K562 (cell line): ENCODE measurements around the gene DENND2C. TPM values are rescaled to one million over a fixed set of nuclear protein-coding genes. Genes with fewer than 3 reads are reported as not detected.
A peak's percentile ranks its signal among the peaks of the same experiment; 100 is the strongest.

Experiments
- ATAC-seq: fragments of 200-7000 bp; cut with Tn5 transposase; 3 replicates; pipeline ENCODE4 v1.9.1; 2020; ENCODE audit warnings: moderate library complexity
- BruUV-seq: library from RNA; stranded (reverse); fragments of 400-500 nt; replicated peaks from 2 replicates; lab custom pipeline; 2021; lab: Mats Ljungman, UMichigan
- CTCF ChIA-PET: fragments of 300-600 bp; formaldehyde crosslinking; extraction: SDS; loops from one replicate; lab custom pipeline; 2021; ENCODE audit warnings: low intra/inter-chr PET ratio; lab: Yijun Ruan, JAX
- POLR2A ChIA-PET: fragments of 300-600, 350-650 bp; sonication (Branson Sonifier 250); formaldehyde crosslinking; extraction: SDS; loops from one replicate; lab custom pipeline; 2021; ENCODE audit warnings: antibody characterized with exemption, inconsistent platforms; lab: Yijun Ruan, JAX
- DNase-seq, 4 experiments: peaks; one replicate each; pipeline versions ENCODE4 v3.0.0 to v3.0.0-alpha.2; 2011 to 2018; ENCODE audit warnings: low spot score in 3 of 4, mixed read lengths in 3 of 4; ENCODE audit errors: extremely low read depth in 1 of 4
- FAIRE-seq: peaks from 2 replicates; lab custom pipeline; 2011; peaks lifted over from hg19 to GRCh38; lab: Jason Lieb, UNC
- H2AFZ ChIP-seq: 2 replicates; pipeline ENCODE4 v1.6.0; 2011; ENCODE audit warnings: low read depth, low read length, control low read depth, inconsistent platforms
- H3K27ac ChIP-seq: fragments of 200-600 bp; 3 replicates; pipeline ENCODE4 v1.8.0; 2011; ENCODE audit warnings: low read depth, mild to moderate bottlenecking, control low read depth, inconsistent platforms, low read length, moderate library complexity, mixed read lengths; ENCODE audit errors: extremely low read depth
- H3K27me3 ChIP-seq, 2 experiments: fragments of 300-600 bp in 1 of 2; 2 replicates in 1 of 2; 3 replicates in 1 of 2; pipeline versions ENCODE4 v1.6.0 to v1.8.0; 2011; ENCODE audit warnings: inconsistent platforms in 2 of 2, low read length in 2 of 2, mild to moderate bottlenecking in 1 of 2, mixed read lengths in 1 of 2, moderate library complexity in 1 of 2; ENCODE audit not compliant: control insufficient read depth in 2 of 2, insufficient read depth in 2 of 2
- H3K36me3 ChIP-seq: fragments of 300-600 bp; 3 replicates; pipeline ENCODE4 v1.8.0; 2011; ENCODE audit warnings: mild to moderate bottlenecking, low read length, inconsistent platforms; ENCODE audit not compliant: control insufficient read depth, insufficient read depth
- H3K4me1 ChIP-seq, 2 experiments: fragments of 200-600 bp in 1 of 2; replicated peaks in 1 of 2; 2 replicates in 1 of 2; 3 replicates in 1 of 2; pipeline versions ENCODE4 v1.5.1 to v1.8.0; 2011; ENCODE audit warnings: inconsistent platforms in 2 of 2, low read length in 2 of 2, mild to moderate bottlenecking in 1 of 2, mixed read lengths in 1 of 2, moderate library complexity in 1 of 2; ENCODE audit not compliant: control insufficient read depth in 2 of 2, insufficient read depth in 2 of 2
- H3K4me2 ChIP-seq: 2 replicates; pipeline ENCODE4 v1.6.1; 2011; ENCODE audit warnings: low read length, control low read depth, inconsistent platforms, mixed read lengths; ENCODE audit not compliant: insufficient read depth
- H3K4me3 ChIP-seq: fragments of 200-600 bp; sonication (generic), shearing (Covaris generic); 2 replicates; pipeline ENCODE4 v1.5.1; 2016; ENCODE audit warnings: control low read depth, inconsistent platforms
- H3K79me2 ChIP-seq: fragments of 200-600 bp; 3 replicates; pipeline ENCODE4 v1.8.0; 2011; ENCODE audit warnings: low read length, inconsistent platforms; ENCODE audit not compliant: control insufficient read depth, insufficient read depth
- H3K9ac ChIP-seq, 2 experiments: 2 replicates each; pipeline versions ENCODE4 v1.6.0 to v1.6.1; 2011; ENCODE audit warnings: low read depth in 2 of 2, low read length in 2 of 2, control low read depth in 1 of 2, inconsistent platforms in 1 of 2, mild to moderate bottlenecking in 1 of 2, mixed read lengths in 1 of 2; ENCODE audit not compliant: insufficient read depth in 1 of 2
- H3K9me1 ChIP-seq: one replicate; pipeline ENCODE4 v1.6.0; 2011; ENCODE audit warnings: inconsistent platforms, mild to moderate bottlenecking, low read length, moderate library complexity; ENCODE audit not compliant: control insufficient read depth, insufficient read depth
- H3K9me3 ChIP-seq: replicated peaks from 2 replicates; pipeline ENCODE4 v1.5.1; 2011; ENCODE audit warnings: low read depth, low read length, inconsistent platforms; ENCODE audit not compliant: control insufficient read depth, insufficient read depth
- H4K20me1 ChIP-seq: replicated peaks from 2 replicates; pipeline ENCODE4 v1.6.1; 2011; ENCODE audit warnings: low read length, inconsistent platforms, mixed read lengths; ENCODE audit not compliant: control insufficient read depth, insufficient read depth
- ATF3 ChIP-seq, 2 experiments: fragments of 450-650 bp in 1 of 2; sonication (generic) in 1 of 2; formaldehyde crosslinking in 1 of 2; IDR thresholded peaks in 1 of 2; conservative IDR thresholded peaks in 1 of 2; 2 replicates each; pipeline versions ENCODE4 v1.6.1 to v1.8.1; 2016 to 2023; ENCODE audit warnings: mild to moderate bottlenecking in 2 of 2, moderate library complexity in 2 of 2, inconsistent platforms in 1 of 2, missing genetic modification reagents in 1 of 2
- CEBPB ChIP-seq: fragments of 450-650 bp; IDR thresholded peaks from 2 replicates; pipeline ENCODE4 v1.6.1; 2016; ENCODE audit warnings: missing genetic modification characterization, missing compliant biosample characterization
- CEBPG ChIP-seq, 3 experiments: fragments of 200-800 bp in 1 of 3; sonication (Bioruptor generic) in 1 of 3; sonication (generic) in 1 of 3; formaldehyde crosslinking in 1 of 3; IDR thresholded peaks in 2 of 3; conservative IDR thresholded peaks in 1 of 3; 2 replicates each; pipeline versions ENCODE4 v1.6.1 to v1.8.0; 2016 to 2022; ENCODE audit warnings: missing compliant biosample characterization in 2 of 3, missing genetic modification characterization in 2 of 3, mild to moderate bottlenecking in 1 of 3, missing genetic modification reagents in 1 of 3
- FOXA1 ChIP-seq: fragments of 450-650 bp; IDR thresholded peaks from 2 replicates; pipeline ENCODE4 v1.6.1; 2016; ENCODE audit warnings: mild to moderate bottlenecking, borderline replicate concordance
- NFRKB ChIP-seq: fragments of 450-650 bp; IDR thresholded peaks from 2 replicates; pipeline ENCODE4 v1.6.1; 2016; ENCODE audit warnings: low read depth
- NR1H2 ChIP-seq: sonication (generic); formaldehyde crosslinking; IDR thresholded peaks from 2 replicates; pipeline ENCODE4 v1.4.0; 2020; ENCODE audit warnings: mild to moderate bottlenecking, missing genetic modification reagents
- PTTG1 ChIP-seq: fragments of 450-650 bp; IDR thresholded peaks from 2 replicates; pipeline ENCODE4 v1.6.1; 2016; ENCODE audit warnings: low read depth, mild to moderate bottlenecking, missing genetic modification characterization, missing compliant biosample characterization
- RNF219 ChIP-seq: fragments of 250-450 bp; sonication (Bioruptor Pico); IDR thresholded peaks from 2 replicates; pipeline ENCODE4 v1.5.0; 2022; ENCODE audit warnings: mild to moderate bottlenecking
- ZNF239 ChIP-seq: fragments of 250-450 bp; sonication (Bioruptor Pico); IDR thresholded peaks from 2 replicates; pipeline ENCODE4 v1.4.0; 2020; ENCODE audit warnings: mild to moderate bottlenecking
- ZNF384 ChIP-seq: IDR thresholded peaks from 2 replicates; pipeline ENCODE4 v1.6.1; 2012; ENCODE audit warnings: low read depth, low read length, improper control_type of control experiment
- ZNF79 ChIP-seq: fragments of 250-450 bp; sonication (Bioruptor Pico); IDR thresholded peaks from 2 replicates; pipeline ENCODE4 v1.4.0; 2020; ENCODE audit warnings: low read depth, mild to moderate bottlenecking, moderate library complexity
- WGBS: fragments of 100-300 bp; shearing (Covaris generic); methylation state at CpG from one replicate; pipeline ENCODE4 v1.1.6; 2016; ENCODE audit warnings: low coverage, mixed read lengths; ENCODE audit not compliant: insufficient coverage; ENCODE audit errors: missing lambda C conversion rate; 5-methylcytosine and 5-hydroxymethylcytosine counted together
- in situ Hi-C: fragments of 300-500 bp; cut with MboI; formaldehyde crosslinking; loops from 4 replicates; pipeline ENCODE4 v1.15.0; 2018; ENCODE audit warnings: inconsistent platforms, mixed read lengths
- intact Hi-C: fragments of 100-400 bp; cut with micrococcal nuclease; formaldehyde crosslinking; loops from 2 replicates; pipeline ENCODE4 v1.14.2; 2022
- polyA plus RNA-seq, 8 experiments: library from polyadenylated mRNA; depleted of rRNA in 4 of 8; stranded (reverse) in 5 of 8; unstranded in 3 of 8; fragments of >200 nt; fragmentation: Nextera tagmentation in 2 of 8; fragmentation: Illumina TruSeq in 1 of 8; extraction: Ambion mirVana in 2 of 8; extraction: Trizol in 1 of 8; gene quantifications; 2 replicates each; pipeline versions ENCODE4 v1.2.1 to v1.2.3, GENCODE V29; 2011 to 2014; ENCODE audit warnings: inconsistent platforms in 1 of 8, missing spikeins in 1 of 8
- total RNA-seq, 7 experiments: library from RNA; depleted of rRNA in 6 of 7; stranded (reverse); fragments of >200 nt in 6 of 7; fragmentation: Illumina TruSeq in 2 of 7; extraction: Trizol in 2 of 7; gene quantifications; 2 replicates each; pipeline versions ENCODE4 v1.2.1 to v1.2.3, GENCODE V29; 2011 to 2021; ENCODE audit warnings: low replicate concordance in 1 of 7

Gene DENND2C
- total and polyA plus RNA-seq, 9 of the 15 experiments (the other 6 are each of a cell fraction or from before 2014, with no cell fraction given) = 0.03 to 0.25 (median 0.14) TPM

DNA sequence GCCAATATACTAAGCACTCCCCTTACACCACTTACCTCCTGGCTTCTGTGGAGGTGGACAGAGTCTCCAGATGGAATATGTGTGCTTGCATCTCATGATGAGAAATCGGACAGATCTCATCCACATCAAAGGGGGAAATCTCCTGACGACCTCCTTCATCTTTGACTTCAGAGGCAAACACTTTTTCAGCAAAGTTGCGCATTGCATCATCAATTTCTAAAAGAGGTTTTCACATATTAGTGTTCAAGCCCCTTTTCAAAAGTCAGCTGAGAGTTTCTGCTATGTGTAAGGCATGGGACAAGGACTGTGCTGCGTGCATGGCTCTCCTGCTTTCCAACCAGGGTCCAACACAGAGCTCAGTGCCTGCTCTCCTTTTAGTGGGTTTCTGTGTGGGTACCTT lies 18.7 kb upstream of the DENND2C start:
- 0% methylated on average over 4 of the region's 4 CpGs for WGBS
- intact Hi-C loops = no loop called here
- Histone ChIP-seq H3K9me1 (no peaks in the 10 kb centered on the region), H3K4me2 (no peak overlapping the region), H3K36me3 (no peaks in the 10 kb centered on the region), H3K79me2 (no peaks in the 10 kb centered on the region), H3K9me3 (no peaks in the 10 kb centered on the region), H3K27me3 (peaks cover 5 to 15% of the 10 kb centered on the region in 2 experiments), H3K4me1 (no peaks in the 10 kb centered on the region), H3K4me3 (no peak overlapping the region), H3K27ac (no peak overlapping the region), H2AFZ (no peak overlapping the region), H3K9ac (no peak overlapping the region), H4K20me1 (no peaks in the 10 kb centered on the region)
- ChIA-PET POLR2A (no interaction called here), CTCF (no interaction called here)
- BruUV-seq = no TSS peak
- ATAC-seq = no peak
- FAIRE-seq = no peak
- peak; percentile 60 for TF ChIP-seq ATF3 (IDR thresholded peaks at IDR 0.05)
- TF ChIP-seq ATF3 (CRISPR knock-in tag; conservative IDR thresholded peaks at IDR 0.05) = no peak
- no peak for TF ChIP-seq PTTG1 (tag)
- no peak for TF ChIP-seq FOXA1
- TF ChIP-seq RNF219 (CRISPR knock-in tag) = no peak
- TF ChIP-seq NR1H2 (CRISPR knock-in tag) = no peak
- TF ChIP-seq CEBPB (tag) = peak; percentile 17; the same call in 1 of the 2 replicates
- TF ChIP-seq NFRKB = no peak
- no peak for TF ChIP-seq ZNF239 (CRISPR knock-in tag)
- no peak for TF ChIP-seq CEBPG (CRISPR knock-in tag; IDR thresholded peaks at IDR 0.05)
- peak in 1 of 2 experiments; percentile 53; a peak in 2 of 4 replicates for TF ChIP-seq CEBPG (tag; conservative IDR thresholded peaks at IDR 0.05 in 1 of 2, IDR thresholded peaks at IDR 0.05 in 1 of 2)
- TF ChIP-seq ZNF384 = no peak
- no peak for TF ChIP-seq ZNF79 (CRISPR knock-in tag)
- no peak for DNase-seq
- in situ Hi-C loops = no loop called here
